ENCODE measurements around the gene GAS6.

Gene GAS6

GRCh38 chr13:113851826-113852535, 11.9 kb downstream of the GAS6 start:
- no peak for DNase-seq (ENCODE audit: low read depth)

DNA sequence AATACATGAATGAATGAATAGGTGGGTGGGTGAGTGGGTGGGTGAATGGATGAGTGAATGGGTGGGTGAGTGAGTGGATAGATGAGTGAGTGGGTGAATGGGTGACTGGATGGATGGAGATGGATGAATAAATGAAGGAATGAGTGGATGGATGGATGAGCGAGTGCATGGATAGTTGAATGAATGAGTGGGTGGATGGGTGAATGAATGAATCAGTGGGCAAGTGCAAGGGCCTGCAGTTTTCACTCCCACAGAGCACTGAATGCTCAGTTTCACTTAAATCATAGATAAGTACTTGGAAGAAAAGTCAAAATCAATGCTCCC, 12.4 kb downstream of the GAS6 start:
- no peak for DNase-seq (ENCODE audit: low read depth)

DNA sequence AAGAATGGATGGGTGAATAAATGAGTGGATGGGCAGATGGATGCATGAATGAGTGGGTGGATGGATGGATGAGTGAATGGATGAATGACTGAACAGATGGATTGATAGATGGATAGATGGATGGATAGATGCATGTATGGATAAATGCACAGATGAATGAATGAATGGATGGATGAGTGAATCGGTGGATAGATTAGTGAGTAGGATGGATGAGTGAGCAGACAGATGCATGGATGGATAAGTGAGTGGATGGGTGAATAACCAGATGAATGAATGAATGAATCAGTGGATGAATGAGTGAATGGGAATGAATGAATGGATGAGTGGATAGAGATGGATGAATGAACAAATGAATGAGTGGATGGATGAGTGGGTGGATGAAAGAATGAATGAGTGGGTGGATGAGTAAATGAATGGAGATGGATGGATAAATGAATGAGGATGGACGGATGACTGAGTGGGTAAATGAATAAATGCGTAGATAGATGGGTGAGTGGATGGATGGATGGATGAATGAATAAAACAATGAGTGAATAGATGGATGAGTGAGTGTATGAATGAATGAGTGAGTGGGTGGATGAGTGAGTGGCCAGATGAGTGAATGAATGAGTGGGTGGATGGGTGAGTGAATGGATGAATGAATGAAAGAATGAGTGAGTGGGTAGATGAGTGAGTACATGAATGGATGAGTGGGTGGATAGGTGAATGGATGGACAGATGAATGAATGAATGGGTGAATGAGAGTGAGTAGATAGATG, 13.0 kb downstream of the GAS6 start:
- DNase-seq (ENCODE audit: low read depth) = no peak

DNA sequence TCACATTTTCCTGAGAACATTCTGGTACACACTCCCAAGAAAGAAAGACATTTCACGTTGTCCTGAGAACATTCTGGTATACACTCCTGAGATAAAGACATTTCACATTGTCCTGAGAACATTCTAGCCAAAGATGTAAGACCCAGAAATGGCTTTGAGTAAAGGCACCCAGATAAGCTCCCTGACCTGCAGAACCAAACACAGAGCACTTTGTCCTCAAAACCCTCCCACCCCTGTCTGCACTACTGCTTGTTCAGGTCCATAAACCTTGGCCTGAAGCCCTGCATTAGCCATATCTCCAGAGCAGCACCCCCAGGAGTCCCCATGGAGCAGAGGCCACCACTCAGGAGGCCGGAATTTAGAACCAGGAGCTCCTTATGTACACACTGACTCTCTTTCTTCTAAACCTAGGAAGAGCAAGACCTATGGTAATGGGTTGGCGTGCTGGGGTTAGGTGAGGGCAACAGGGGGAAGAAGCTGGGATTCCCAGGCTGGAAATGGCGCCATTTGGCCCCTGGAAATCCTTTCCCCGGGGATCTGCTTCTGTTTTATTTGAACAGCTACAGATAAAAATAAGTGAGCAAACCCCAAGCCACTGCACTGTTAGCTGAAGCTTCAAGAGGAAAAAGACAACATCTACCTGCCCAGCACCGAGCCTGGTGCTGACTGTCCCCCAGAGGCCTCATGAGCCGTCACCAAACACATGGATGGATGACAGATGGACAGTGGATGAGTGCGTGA, 13.7 kb downstream of the GAS6 start:
- no peak for DNase-seq (ENCODE audit: low read depth)

DNA sequence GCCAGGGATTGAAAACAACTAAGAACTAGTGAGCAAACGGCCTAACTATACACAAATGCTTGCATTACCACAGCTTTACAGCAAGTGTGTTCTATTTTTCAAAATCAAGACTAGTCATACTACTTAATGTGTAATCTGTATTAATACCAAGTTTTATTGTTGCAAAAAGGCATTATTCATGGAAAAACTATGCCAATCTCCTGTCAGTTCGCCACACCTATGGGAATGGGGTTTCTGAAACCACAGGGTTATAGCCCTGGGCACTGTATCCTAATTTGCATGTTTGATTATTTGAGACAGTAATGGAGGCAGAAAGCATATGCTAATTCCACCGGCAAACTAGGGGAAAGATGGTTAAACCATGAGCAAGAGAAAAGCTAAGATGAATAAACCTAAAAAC, 14.3 kb downstream of the GAS6 start:
- DNase-seq (ENCODE audit: low read depth) = no peak

DNA sequence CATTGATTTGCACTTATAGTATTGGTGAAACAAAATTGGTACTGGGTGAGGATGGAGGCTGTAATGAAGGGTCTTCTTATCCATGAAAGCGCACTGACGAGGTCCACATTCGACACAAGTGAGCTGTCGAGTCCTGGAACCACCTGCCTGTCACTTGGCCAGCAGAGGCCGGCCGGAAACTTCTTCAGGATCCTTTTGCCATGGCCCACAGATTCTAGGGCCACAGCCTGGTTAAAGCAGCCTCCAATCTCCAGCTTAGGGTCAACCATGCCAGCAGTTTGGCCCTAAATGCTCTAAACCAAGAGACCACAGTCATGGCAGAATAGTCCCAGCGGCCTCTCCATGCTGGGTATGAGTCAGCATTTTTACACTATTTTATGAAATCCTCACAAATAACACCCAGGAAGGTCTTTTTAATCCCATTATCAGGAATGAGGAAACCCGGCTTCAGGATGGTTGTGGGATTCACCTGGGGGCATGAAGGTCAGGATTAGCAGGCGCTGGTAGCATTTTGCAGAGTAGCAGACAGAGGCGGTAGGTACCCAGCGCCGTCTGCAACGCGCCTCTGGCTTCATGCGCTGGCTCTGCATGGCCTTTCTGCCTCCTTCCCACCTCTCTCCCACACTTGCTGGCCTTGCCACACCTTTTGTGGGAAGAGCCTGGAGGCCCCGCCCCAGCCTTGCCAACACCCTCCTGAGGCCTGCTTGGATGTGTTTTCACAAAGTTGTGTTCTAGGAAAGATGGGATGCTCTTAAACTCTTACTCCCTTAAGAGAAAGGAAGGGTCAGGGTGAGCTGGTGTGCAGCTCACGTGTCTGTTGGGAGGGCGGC, 15.2 kb downstream of the GAS6 start:
- DNase-seq (ENCODE audit: low read depth) = no peak

- no peak for DNase-seq (ENCODE audit: low read depth)
Measured at GRCh38 chr13:113848020-113848419, 15.9 kb downstream of the GAS6 start.

DNA sequence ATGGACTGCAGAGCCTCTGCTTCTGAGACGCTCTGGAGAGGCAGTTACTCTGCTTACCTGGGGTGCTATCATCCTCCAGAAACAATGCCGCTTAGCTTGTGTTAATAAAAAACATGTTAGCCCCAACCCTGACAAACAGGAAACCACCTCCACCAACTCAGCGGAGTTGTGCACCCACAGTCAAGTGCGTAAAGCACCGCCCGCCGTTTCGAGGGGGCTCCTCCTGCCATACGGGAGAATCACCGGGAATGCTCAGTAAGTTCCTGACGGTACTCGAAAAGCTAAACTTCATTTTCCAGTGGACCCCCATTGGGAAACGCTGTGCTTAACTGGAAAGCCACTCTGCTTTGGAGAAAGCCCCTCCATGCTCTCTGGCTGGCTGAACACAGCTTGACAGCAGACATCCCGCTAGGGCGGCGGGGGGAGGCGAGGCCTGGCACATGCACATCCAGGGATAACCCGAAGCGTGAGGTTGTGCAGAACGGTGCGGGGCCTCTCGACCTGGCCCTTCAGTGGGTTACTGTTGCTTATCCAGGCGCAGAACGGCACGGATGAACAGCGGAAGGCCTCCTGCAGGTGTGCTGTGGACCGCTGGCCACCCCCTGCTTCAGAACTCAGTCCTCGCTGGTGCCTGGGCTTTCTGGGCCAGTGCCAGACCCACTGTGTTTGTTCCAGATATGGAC, 17.1 kb downstream of the GAS6 start:
- no peak for DNase-seq (ENCODE audit: low read depth)

GRCh38 chr13:113845723-113846635, 17.9 kb downstream of the GAS6 start:
- no peak for DNase-seq (ENCODE audit: low read depth)

GRCh38 chr13:113845055-113845454, 18.8 kb downstream of the GAS6 start:
- DNase-seq (ENCODE audit: low read depth) = no peak

- no peak for DNase-seq (ENCODE audit: low read depth)
Measured at GRCh38 chr13:113843864-113844556, 19.9 kb downstream of the GAS6 start.

DNA sequence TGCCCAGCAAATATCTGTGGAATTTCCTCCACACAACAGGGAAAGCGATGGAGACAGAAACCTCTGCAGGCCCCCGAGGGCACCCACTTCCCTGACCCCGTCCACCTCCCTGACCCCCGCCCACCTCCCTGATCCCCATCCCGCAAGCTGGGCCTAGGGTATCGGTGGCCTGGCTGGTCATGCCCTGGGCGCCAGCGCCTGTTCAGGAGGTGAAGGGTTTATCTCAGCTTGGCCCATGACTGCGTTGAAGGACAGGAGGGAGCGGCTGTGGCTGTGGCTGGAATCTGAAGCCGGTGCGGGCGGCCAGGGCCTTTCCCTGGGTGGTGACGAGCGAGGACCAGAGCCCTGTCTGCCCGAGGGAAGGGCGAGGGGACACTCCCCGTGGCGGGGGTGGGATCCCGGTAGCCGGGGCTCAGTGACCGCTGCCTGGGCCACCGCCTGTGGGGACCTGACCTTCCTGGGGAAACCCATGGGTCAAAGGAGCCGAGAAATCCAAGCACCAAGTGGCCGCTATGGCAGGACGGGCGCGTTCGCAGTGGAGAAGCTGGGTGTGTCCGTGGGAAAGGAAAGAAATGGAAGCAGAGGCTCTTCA, 20.7 kb downstream of the GAS6 start:
- no peak for DNase-seq (ENCODE audit: low read depth)

DNA sequence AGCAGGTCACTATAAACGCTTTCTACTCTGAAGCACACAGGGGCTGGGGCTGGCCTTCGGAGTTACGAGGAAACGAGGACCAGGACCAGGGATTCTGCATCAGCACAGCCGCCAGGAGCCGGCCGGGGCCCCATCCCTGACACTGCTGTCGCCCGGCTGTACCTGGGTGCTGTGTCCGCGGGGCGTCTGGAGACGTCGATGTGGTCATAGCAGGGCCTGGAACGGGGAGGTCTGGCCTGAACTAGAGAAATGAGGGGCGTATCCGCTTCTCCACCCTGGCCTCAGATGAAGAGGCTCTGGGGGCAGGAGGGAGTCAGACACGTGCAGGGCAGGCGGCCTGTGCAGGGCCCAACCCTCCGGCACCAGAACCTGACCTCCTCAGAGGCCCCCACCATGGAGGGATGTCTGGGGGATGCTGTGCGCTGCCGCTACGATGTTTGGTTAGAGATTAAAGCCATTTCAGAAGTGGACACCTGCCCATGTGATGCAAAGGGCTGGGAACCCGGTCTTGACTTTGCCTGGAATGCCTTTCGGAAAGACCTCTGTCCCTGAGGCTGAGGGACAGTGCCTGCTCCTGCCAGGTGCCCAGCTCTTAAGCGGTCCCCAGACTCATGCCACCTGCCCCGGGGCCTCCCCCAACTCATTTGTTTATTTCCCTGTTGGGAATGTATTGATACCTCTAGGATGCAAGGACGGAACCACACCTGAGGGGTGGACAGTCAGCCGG, 21.4 kb downstream of the GAS6 start:
- no peak for DNase-seq (ENCODE audit: low read depth)

DNA sequence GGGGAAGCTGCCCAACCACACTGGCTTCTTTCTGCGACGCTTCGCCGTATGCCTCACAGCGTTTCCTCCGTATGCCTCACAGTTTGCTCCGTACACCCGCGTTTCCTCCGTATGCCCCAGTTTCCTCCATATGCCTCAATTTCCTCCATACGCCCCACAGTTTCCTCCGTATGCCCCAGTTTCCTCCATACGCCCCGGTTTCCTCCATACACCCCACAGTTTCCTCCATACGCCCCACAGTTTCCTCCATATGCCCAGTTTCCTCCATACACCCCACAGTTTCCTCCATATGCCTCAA, 22.6 kb downstream of the GAS6 start:
- DNase-seq (ENCODE audit: low read depth) = no peak

- no peak for DNase-seq (ENCODE audit: low read depth)
Measured at GRCh38 chr13:113840541-113841352, 23.1 kb downstream of the GAS6 start.

- DNase-seq (ENCODE audit: low read depth) = no peak
Measured at GRCh38 chr13:113839536-113840204, 24.2 kb downstream of the GAS6 start.

- no peak for DNase-seq (ENCODE audit: low read depth)
Measured at GRCh38 chr13:113838711-113839201, 25.1 kb downstream of the GAS6 start.

Data from activated T-cell treated with anti-CD3 and anti-CD28 coated beads for 48 hours (primary cell).